Neuron (in vitro differentiated cells): ENCODE data around the gene E2F3.

Experiments used
- H2AFZ ChIP-seq: one replicate; pipeline ENCODE4 v1.6.1; 2013; ENCODE audit warnings: low read depth, mild to moderate bottlenecking, inconsistent platforms, low read length, moderate library complexity
- H3K27me3 ChIP-seq: one replicate; pipeline ENCODE4 v1.6.1; 2013; ENCODE audit warnings: low read length; ENCODE audit not compliant: insufficient read depth
- H3K36me3 ChIP-seq: one replicate; pipeline ENCODE4 v1.6.1; 2013; ENCODE audit warnings: low read length; ENCODE audit not compliant: insufficient read depth
- H3K4me1 ChIP-seq: one replicate; pipeline ENCODE4 v1.6.1; 2013; ENCODE audit warnings: low read length; ENCODE audit not compliant: insufficient read depth
- H3K4me3 ChIP-seq: 2 replicates; pipeline ENCODE4 v1.5.1; 2013; ENCODE audit warnings: mild to moderate bottlenecking, low read length, moderate library complexity
- H3K9me3 ChIP-seq: one replicate; pipeline ENCODE4 v1.6.1; 2013; ENCODE audit warnings: low read length

Gene E2F3

GRCh38 chr6:20426177-20427082 lies 24.8 kb downstream of the E2F3 start:
- Histone ChIP-seq H3K9me3 (no peaks in the 10 kb centered on the region), H3K4me1 (no peaks in the 10 kb centered on the region), H3K4me3 (no peak overlapping the region), H2AFZ (no peak overlapping the region), H3K27me3 (no peaks in the 10 kb centered on the region), H3K36me3 (peaks cover 11% of the 10 kb centered on the region)

- H3K36me3 ChIP-seq: peaks cover 15% of the 10 kb centered on the region
- H3K4me3 ChIP-seq: no peak overlapping the region
- peaks cover 3% of the 10 kb centered on the region for H3K9me3 ChIP-seq
- no peak overlapping the region for H2AFZ ChIP-seq
- H3K4me1 ChIP-seq: no peaks in the 10 kb centered on the region
- no peaks in the 10 kb centered on the region for H3K27me3 ChIP-seq
Measured at GRCh38 chr6:20427856-20428255, 26.2 kb downstream of the E2F3 start.

GRCh38 chr6:20432692-20433091 lies 31.0 kb downstream of the E2F3 start:
- Histone ChIP-seq H3K4me1 (no peaks in the 10 kb centered on the region), H3K4me3 (no peak overlapping the region), H3K9me3 (peaks cover 3% of the 10 kb centered on the region), H2AFZ (no peak overlapping the region), H3K27me3 (no peaks in the 10 kb centered on the region), H3K36me3 (peaks cover 10% of the 10 kb centered on the region)

GRCh38 chr6:20433321-20433720 lies 31.6 kb downstream of the E2F3 start:
- H3K4me1 ChIP-seq: no peaks in the 10 kb centered on the region

GRCh38 chr6:20433929-20434328 lies 32.2 kb downstream of the E2F3 start:
- H3K9me3 ChIP-seq: peaks cover 3% of the 10 kb centered on the region
- H3K27me3 ChIP-seq: no peaks in the 10 kb centered on the region
- H3K4me1 ChIP-seq: no peaks in the 10 kb centered on the region
- no peak overlapping the region for H2AFZ ChIP-seq
- no peak overlapping the region for H3K4me3 ChIP-seq
- H3K36me3 ChIP-seq: peaks cover 10% of the 10 kb centered on the region

More at GRCh38 chr6:20433321-20433720, 31.6 kb downstream of the E2F3 start:
- H3K9me3 ChIP-seq: peaks cover 3% of the 10 kb centered on the region
- no peak overlapping the region for H2AFZ ChIP-seq
- H3K4me3 ChIP-seq: no peak overlapping the region
- no peaks in the 10 kb centered on the region for H3K27me3 ChIP-seq
- H3K36me3 ChIP-seq: peaks cover 10% of the 10 kb centered on the region

GRCh38 chr6:20434766-20435165 lies 33.1 kb downstream of the E2F3 start:
- Histone ChIP-seq H3K36me3 (peaks cover 15% of the 10 kb centered on the region), H2AFZ (no peak overlapping the region), H3K27me3 (no peaks in the 10 kb centered on the region), H3K9me3 (peaks cover 3% of the 10 kb centered on the region), H3K4me1 (no peaks in the 10 kb centered on the region), H3K4me3 (no peak overlapping the region)

- H3K36me3 ChIP-seq: peaks cover 18% of the 10 kb centered on the region
Measured at GRCh38 chr6:20436719-20437118, 35.0 kb downstream of the E2F3 start.

GRCh38 chr6:20437639-20438038 lies 36.0 kb downstream of the E2F3 start:
- no peaks in the 10 kb centered on the region for H3K27me3 ChIP-seq
- no peak overlapping the region for H3K4me3 ChIP-seq
- H3K4me1 ChIP-seq: no peaks in the 10 kb centered on the region
- no peak overlapping the region for H2AFZ ChIP-seq
- H3K36me3 ChIP-seq: peaks cover 20% of the 10 kb centered on the region
- no peaks in the 10 kb centered on the region for H3K9me3 ChIP-seq

More at GRCh38 chr6:20436719-20437118, 35.0 kb downstream of the E2F3 start:
- no peak overlapping the region for H3K4me3 ChIP-seq
- H3K9me3 ChIP-seq: peaks cover 3% of the 10 kb centered on the region
- no peak overlapping the region for H2AFZ ChIP-seq
- H3K27me3 ChIP-seq: no peaks in the 10 kb centered on the region
- no peaks in the 10 kb centered on the region for H3K4me1 ChIP-seq

- Histone ChIP-seq H3K4me3 (no peak overlapping the region), H3K27me3 (no peaks in the 10 kb centered on the region), H3K36me3 (peaks cover 20% of the 10 kb centered on the region), H3K9me3 (no peaks in the 10 kb centered on the region), H3K4me1 (no peaks in the 10 kb centered on the region), H2AFZ (no peak overlapping the region)
Measured at GRCh38 chr6:20438462-20439070, 36.9 kb downstream of the E2F3 start.

- no peak overlapping the region for H2AFZ ChIP-seq
- H3K4me1 ChIP-seq: no peaks in the 10 kb centered on the region
- H3K36me3 ChIP-seq: peaks cover 20% of the 10 kb centered on the region
- no peak overlapping the region for H3K4me3 ChIP-seq
- H3K9me3 ChIP-seq: no peaks in the 10 kb centered on the region
- no peaks in the 10 kb centered on the region for H3K27me3 ChIP-seq
Measured at GRCh38 chr6:20439558-20439957, 37.9 kb downstream of the E2F3 start.

GRCh38 chr6:20440296-20440695 lies 38.6 kb downstream of the E2F3 start:
- peaks cover 23% of the 10 kb centered on the region for H3K36me3 ChIP-seq
- H2AFZ ChIP-seq: no peak overlapping the region
- H3K9me3 ChIP-seq: no peaks in the 10 kb centered on the region
- no peaks in the 10 kb centered on the region for H3K4me1 ChIP-seq
- no peaks in the 10 kb centered on the region for H3K27me3 ChIP-seq
- no peak overlapping the region for H3K4me3 ChIP-seq

- Histone ChIP-seq H3K27me3 (no peaks in the 10 kb centered on the region), H3K4me1 (no peaks in the 10 kb centered on the region), H3K36me3 (peaks cover 26% of the 10 kb centered on the region), H3K9me3 (no peaks in the 10 kb centered on the region), H2AFZ (no peak overlapping the region), H3K4me3 (no peak overlapping the region)
Measured at GRCh38 chr6:20441236-20441635, 39.6 kb downstream of the E2F3 start.

- no peaks in the 10 kb centered on the region for H3K9me3 ChIP-seq
- no peak overlapping the region for H3K4me3 ChIP-seq
- H3K27me3 ChIP-seq: no peaks in the 10 kb centered on the region
- peaks cover 26% of the 10 kb centered on the region for H3K36me3 ChIP-seq
- H2AFZ ChIP-seq: no peak overlapping the region
- no peaks in the 10 kb centered on the region for H3K4me1 ChIP-seq
Measured at GRCh38 chr6:20441921-20442320, 40.2 kb downstream of the E2F3 start.
